Skeletal muscle satellite cell (primary cell): ENCODE measurements around the gene KCNH5.
"Not testable (repeated sequence)": the region's sequence is repeated elsewhere in the genome, so short reads cannot be mapped to it uniquely, and the experiment has no call there.

Source experiments
- H3K27me3 ChIP-seq: 2 replicates; pipeline ENCODE4 v1.7.0; 2013; ENCODE audit warnings: low read length; ENCODE audit not compliant: control insufficient read depth, insufficient read depth
- H3K36me3 ChIP-seq: 2 replicates; pipeline ENCODE4 v1.7.0; 2013; ENCODE audit warnings: mild to moderate bottlenecking, control low read depth, low read length; ENCODE audit not compliant: insufficient read depth
- H3K4me1 ChIP-seq: 2 replicates; pipeline ENCODE4 v1.7.0; 2013; ENCODE audit warnings: low read length; ENCODE audit not compliant: control insufficient read depth, insufficient read depth
- H3K4me2 ChIP-seq: 2 replicates; pipeline ENCODE4 v1.7.0; 2013; ENCODE audit warnings: mild to moderate bottlenecking, low read length
- H3K4me3 ChIP-seq: 2 replicates; pipeline ENCODE4 v1.7.0; 2013; ENCODE audit warnings: low read length
- H3K9ac ChIP-seq: 2 replicates; pipeline ENCODE4 v1.7.0; 2013; ENCODE audit warnings: mild to moderate bottlenecking, low read depth, low read length, moderate library complexity
- H3K9me3 ChIP-seq: replicated peaks from 2 replicates; pipeline ENCODE4 v1.7.0; 2013; ENCODE audit warnings: mild to moderate bottlenecking, control low read depth, low read length

Gene KCNH5

DNA sequence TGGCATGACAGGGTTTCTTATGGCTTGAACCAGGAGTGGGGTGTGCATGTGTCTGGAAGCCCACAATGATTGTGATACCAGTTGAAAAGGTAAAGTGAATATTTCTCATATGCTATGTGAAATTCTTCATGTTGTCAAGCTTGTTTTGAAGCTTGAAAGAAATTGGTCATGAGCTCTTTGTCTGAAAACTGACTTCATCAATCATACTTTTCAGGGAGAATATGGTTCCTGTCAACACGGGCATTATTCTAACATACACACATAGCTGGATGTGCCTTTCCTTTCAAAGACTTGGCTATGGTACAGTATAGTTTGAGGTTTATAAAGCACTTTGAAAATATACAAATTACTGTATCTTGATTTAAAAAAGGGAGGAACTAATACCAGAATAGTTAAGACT lies 158.8 kb downstream of the KCNH5 start:
- Histone ChIP-seq H3K27me3 (no peaks in the 10 kb centered on the region), H3K4me3 (no peak overlapping the region), H3K9ac (no peak overlapping the region), H3K36me3 (no peaks in the 10 kb centered on the region), H3K9me3 (no peaks in the 10 kb centered on the region), H3K4me1 (no peaks in the 10 kb centered on the region), H3K4me2 (no peak overlapping the region)

DNA sequence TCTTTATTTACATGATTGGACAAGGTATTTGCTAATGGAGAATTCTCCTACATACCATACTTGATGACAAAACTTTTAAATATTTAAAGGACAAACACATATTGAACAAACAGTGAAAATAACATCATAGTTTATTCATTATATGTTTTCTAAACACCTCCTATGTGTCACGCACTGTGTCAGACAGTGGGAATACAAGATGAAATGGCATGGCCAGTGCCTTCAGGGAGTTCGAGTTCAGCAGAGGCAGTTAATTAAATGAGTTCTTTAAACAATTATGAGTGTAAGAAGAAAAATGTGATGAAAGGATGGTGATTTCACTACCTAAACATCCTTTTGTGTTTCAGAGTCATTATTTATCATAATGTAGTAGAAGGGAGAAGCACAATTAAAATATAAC lies 159.8 kb downstream of the KCNH5 start:
- H3K9ac ChIP-seq = no peak overlapping the region
- H3K4me2 ChIP-seq = no peak overlapping the region
- no peaks in the 10 kb centered on the region for H3K9me3 ChIP-seq
- H3K27me3 ChIP-seq = no peaks in the 10 kb centered on the region
- no peaks in the 10 kb centered on the region for H3K36me3 ChIP-seq
- H3K4me3 ChIP-seq = no peak overlapping the region
- H3K4me1 ChIP-seq = no peaks in the 10 kb centered on the region

DNA sequence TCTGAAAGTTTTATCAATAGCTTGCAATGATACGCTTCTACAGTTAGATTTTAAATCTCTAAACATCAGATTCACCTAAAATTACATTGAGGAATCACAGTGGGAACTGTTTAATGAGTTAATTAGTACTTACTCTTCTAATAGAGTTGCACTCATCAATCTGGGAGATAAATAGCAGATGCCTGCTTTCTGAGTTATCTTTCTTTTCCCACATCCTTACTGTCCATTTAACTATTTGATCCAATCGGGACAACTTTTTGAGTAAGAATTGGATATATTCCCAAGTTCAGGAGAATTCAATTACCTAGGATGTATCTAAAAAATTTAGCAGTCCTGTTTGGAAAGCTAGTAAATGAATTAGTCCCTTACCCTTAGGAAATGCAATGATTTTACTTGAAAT lies 162.3 kb downstream of the KCNH5 start:
- no peaks in the 10 kb centered on the region for H3K4me1 ChIP-seq
- H3K9ac ChIP-seq = no peak overlapping the region
- H3K36me3 ChIP-seq = no peaks in the 10 kb centered on the region
- H3K4me2 ChIP-seq = no peak overlapping the region
- H3K4me3 ChIP-seq = no peak overlapping the region
- no peaks in the 10 kb centered on the region for H3K9me3 ChIP-seq
- H3K27me3 ChIP-seq = no peaks in the 10 kb centered on the region

DNA sequence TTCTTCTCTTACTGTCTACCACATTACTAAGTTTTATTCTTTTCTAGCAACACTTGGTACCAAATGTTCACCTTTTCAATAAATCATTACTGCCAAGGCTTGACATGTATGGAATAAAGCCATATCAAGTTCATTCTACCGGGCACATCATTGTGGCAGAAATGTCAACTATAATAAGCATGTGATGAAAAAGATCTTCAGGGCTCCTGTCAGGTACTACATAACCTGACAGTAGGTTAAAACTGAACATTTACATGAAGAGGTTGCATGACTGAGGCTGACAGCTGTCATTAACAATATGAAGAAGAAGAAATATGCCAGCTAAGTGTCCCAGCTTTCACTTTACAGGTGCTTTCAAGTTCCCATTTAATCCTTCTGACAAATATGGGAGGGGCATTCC lies 178.9 kb downstream of the KCNH5 start:
- Histone ChIP-seq H3K9me3 (no peaks in the 10 kb centered on the region), H3K4me3 (no peak overlapping the region), H3K27me3 (no peaks in the 10 kb centered on the region), H3K9ac (no peak overlapping the region), H3K36me3 (no peaks in the 10 kb centered on the region), H3K4me2 (no peak overlapping the region), H3K4me1 (no peaks in the 10 kb centered on the region)

DNA sequence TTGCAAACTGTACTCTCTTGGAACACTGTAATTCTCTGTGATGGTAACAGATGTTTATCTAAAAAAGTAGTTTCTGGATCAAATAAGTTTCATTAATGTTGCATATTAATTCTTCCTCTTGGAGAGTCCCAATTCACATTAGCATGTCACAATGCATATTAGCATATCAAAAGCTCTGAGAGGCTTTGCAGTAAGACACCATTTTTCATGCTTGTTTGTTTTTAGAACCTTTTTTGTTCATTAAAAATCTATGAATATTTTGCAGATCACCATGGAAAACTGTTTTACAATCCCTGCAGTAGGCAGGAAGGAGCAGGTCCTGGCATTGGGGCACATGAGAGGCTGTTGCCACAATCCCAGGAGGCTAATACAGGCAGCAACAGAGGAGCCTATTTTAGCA lies 180.7 kb downstream of the KCNH5 start:
- Histone ChIP-seq H3K9me3 (no peaks in the 10 kb centered on the region), H3K4me1 (no peaks in the 10 kb centered on the region), H3K36me3 (no peaks in the 10 kb centered on the region), H3K9ac (no peak overlapping the region), H3K4me2 (no peak overlapping the region), H3K4me3 (no peak overlapping the region), H3K27me3 (no peaks in the 10 kb centered on the region)

DNA sequence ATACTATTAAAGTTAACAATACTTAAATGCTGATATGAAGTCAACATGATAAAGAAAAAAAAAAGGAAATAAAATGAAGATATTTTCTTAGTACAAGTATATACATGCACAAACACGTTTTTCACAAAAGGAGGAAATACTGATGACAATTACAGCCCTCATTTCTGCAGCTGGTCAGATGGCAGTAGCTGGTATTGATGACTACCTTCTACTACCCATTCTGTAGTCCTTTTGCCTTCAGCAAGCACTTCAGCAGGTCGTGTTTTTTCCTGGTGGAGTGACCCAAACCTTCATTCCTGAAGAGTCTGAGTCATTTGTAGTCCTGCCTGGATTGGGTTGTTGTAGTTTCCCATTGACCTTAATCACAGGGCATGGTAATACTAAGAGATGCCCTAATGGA lies 187.2 kb downstream of the KCNH5 start:
- H3K27me3 ChIP-seq, H3K4me2 ChIP-seq, H3K4me3 ChIP-seq, H3K9me3 ChIP-seq, H3K9ac ChIP-seq, H3K4me1 ChIP-seq, H3K36me3 ChIP-seq: not testable (repeated sequence)

DNA sequence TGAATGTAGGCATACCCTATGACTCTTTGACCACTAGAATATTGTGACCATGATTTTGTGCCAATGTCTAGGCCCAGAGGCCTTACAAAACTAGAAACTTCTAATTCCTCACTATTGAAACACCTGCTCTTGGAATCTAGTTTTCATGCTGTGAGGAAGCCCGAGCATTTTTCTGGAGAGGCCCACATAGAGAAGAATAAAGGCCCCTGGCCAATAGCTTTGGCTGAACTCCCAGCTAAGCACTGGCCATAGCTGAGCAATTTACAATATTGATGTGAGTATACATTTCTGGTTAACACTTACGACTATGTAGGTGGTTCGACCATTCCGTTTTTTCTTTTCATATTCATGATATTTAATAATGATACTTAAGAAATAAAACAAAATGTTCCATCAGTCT lies 190.3 kb downstream of the KCNH5 start:
- Histone ChIP-seq H3K27me3 (no peaks in the 10 kb centered on the region), H3K4me2 (no peak overlapping the region), H3K9ac (no peak overlapping the region), H3K4me3 (no peak overlapping the region), H3K9me3 (no peaks in the 10 kb centered on the region), H3K4me1 (no peaks in the 10 kb centered on the region), H3K36me3 (no peaks in the 10 kb centered on the region)

DNA sequence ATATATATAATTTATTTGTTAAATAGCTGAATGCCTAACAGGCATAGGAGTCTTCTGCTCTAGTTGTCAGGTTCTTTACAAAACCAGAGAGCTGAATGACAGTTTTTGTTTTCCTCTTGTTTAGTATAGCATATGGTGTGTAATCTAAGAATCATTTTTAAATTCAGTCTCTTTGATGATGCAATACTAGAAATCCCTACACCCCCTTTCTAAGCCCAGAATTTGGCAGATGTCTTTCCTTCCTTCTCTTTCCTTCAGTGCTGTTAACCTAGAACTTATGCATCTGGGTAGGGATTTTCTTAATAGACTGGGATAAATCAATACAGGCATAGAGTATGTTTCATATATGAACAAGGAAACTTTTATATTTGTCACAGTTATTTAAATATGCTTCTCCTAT lies 198.1 kb downstream of the KCNH5 start:
- Histone ChIP-seq H3K9ac (no peak overlapping the region), H3K4me1 (no peaks in the 10 kb centered on the region), H3K4me3 (no peak overlapping the region), H3K36me3 (no peaks in the 10 kb centered on the region), H3K27me3 (no peaks in the 10 kb centered on the region), H3K4me2 (no peak overlapping the region), H3K9me3 (no peaks in the 10 kb centered on the region)

DNA sequence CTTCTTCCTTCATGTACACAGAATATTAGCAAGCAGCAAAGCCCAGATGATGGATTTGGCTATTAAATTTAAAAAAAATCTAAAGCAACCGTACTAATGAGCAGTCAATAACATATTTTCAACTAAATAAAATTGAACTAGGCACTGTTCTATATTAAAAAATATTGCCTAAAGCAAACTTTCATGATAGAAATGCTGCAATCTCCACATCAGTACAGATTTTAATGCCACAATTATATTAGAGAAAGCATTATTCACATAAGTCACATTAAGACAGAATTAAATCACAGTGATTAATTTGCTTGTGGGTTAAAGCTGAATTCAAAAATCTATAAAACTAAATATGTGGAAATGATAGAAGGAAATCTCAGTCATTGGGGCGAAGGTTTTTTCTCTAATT lies 200.7 kb downstream of the KCNH5 start:
- no peak overlapping the region for H3K9ac ChIP-seq
- no peaks in the 10 kb centered on the region for H3K4me1 ChIP-seq
- H3K27me3 ChIP-seq = no peaks in the 10 kb centered on the region
- H3K36me3 ChIP-seq = no peaks in the 10 kb centered on the region
- no peaks in the 10 kb centered on the region for H3K9me3 ChIP-seq
- H3K4me2 ChIP-seq = no peak overlapping the region
- no peak overlapping the region for H3K4me3 ChIP-seq

DNA sequence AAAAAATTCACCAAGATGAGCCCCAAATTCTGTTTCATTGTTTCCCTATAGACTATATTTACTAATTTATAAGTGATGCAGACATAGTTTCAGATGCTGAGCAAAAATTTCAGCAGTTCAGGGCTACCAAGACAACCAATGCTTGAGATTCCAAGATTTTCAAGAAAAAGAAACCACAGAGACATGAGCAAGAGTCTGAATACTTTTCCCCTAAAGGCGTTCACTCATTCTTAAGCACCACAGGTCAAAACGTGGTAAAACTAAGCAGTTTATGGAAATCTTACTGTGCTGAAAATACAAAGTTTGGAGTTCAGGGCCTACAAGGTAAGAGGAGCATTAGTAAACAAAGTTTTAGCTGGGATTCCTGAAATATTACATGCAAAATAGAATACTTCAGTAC lies 221.2 kb downstream of the KCNH5 start:
- H3K4me2 ChIP-seq = no peak overlapping the region
- H3K9ac ChIP-seq = no peak overlapping the region
- no peaks in the 10 kb centered on the region for H3K4me1 ChIP-seq
- H3K9me3 ChIP-seq = no peaks in the 10 kb centered on the region
- no peaks in the 10 kb centered on the region for H3K36me3 ChIP-seq
- no peaks in the 10 kb centered on the region for H3K27me3 ChIP-seq
- H3K4me3 ChIP-seq = no peak overlapping the region

DNA sequence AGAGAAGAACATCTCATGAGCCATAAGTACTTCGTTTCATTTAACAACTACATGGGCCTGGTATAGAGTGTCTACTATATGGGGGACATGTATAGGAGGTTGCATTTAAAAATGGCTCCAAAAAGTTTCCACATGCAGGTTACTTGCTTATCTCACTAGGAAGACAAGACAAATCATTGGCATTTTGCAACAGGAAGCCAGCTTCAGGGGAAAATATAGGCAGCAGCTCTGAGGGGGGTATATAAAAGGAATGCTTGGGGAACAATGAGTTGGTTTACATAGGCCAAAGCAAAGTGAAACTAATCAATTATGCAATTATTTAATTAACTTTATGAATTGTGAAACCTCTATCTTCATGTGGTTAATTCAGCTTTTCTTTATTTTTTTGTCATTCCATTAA lies 225.3 kb downstream of the KCNH5 start:
- Histone ChIP-seq H3K4me3 (no peak overlapping the region), H3K27me3 (no peaks in the 10 kb centered on the region), H3K9ac (no peak overlapping the region), H3K4me1 (no peaks in the 10 kb centered on the region), H3K36me3 (no peaks in the 10 kb centered on the region), H3K4me2 (no peak overlapping the region), H3K9me3 (no peaks in the 10 kb centered on the region)

DNA sequence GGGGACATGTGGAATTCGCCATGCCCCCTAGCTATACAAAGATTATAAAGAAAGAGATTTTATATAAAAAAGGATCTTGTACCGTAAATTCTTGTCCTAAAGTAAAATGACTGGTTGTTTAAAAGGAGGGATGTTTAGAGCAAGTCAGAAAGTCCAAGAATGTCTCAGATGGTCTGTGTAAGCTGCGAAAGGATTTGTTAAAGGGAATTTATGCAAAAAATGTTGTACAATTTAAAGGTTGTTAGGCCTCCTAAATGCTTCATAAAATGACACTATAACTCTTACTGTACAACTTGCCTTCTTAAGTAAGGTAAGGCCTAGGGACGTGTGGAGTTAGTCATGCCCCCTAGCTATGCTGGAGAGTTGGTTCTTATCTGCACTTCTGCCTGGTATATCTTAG lies 237.6 kb downstream of the KCNH5 start:
- no peak overlapping the region for H3K4me2 ChIP-seq
- no peaks in the 10 kb centered on the region for H3K36me3 ChIP-seq

DNA sequence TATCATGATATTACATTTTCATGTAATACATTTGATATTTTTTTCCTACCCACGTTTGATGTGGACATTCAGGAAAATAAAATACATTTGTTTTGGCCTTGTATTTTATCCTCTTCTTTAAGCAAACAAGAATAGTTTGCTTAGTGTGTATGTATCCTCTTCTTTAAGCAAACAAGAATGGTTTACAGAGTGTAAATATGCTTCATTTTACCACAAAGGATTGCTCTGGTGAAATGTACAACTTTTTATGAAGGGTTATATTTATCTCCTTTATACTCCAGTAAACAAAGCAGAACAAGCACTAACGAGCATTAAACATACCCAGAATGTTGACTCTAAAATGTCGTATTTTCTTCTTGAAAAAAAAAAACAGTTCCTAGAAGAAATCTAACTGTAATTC lies 244.7 kb downstream of the KCNH5 start:
- no peaks in the 10 kb centered on the region for H3K27me3 ChIP-seq
- H3K36me3 ChIP-seq = no peaks in the 10 kb centered on the region
- no peak overlapping the region for H3K4me2 ChIP-seq
- H3K9me3 ChIP-seq = no peaks in the 10 kb centered on the region
- no peak overlapping the region for H3K9ac ChIP-seq
- H3K4me1 ChIP-seq = no peaks in the 10 kb centered on the region
- no peak overlapping the region for H3K4me3 ChIP-seq

More for the DNA sequence above, 237.6 kb downstream of the KCNH5 start:
- Histone ChIP-seq H3K4me3 (no peak overlapping the region), H3K9ac (no peak overlapping the region), H3K4me1 (no peaks in the 10 kb centered on the region), H3K27me3 (no peaks in the 10 kb centered on the region), H3K9me3 (no peaks in the 10 kb centered on the region)
